K562 (cell line): ENCODE measurements around the gene LRRIQ4. TPM values are rescaled to one million over a fixed set of nuclear protein-coding genes. Genes with fewer than 3 reads are reported as not detected.

Experiments used
- E2F3 ChIP-seq: fragments of 250-450 bp; sonication (Bioruptor Pico); IDR thresholded peaks from 2 replicates; pipeline ENCODE4 v1.4.0; 2020; ENCODE audit warnings: mild to moderate bottlenecking
- HDAC2 ChIP-seq: fragments of 450-650 bp; IDR thresholded peaks from 2 replicates; pipeline ENCODE4 v1.6.1; 2016; ENCODE audit warnings: mild to moderate bottlenecking
- NFATC3 ChIP-seq: fragments of 450-650 bp; IDR thresholded peaks from 2 replicates; pipeline ENCODE4 v1.6.1; 2017; ENCODE audit warnings: mild to moderate bottlenecking
- NR2C1 ChIP-seq, 2 experiments: fragments of 450-650 bp; IDR thresholded peaks; 2 replicates each; pipeline ENCODE4 v1.6.1; 2017; ENCODE audit warnings: mild to moderate bottlenecking in 2 of 2, antibody characterized with exemption in 1 of 2, inconsistent platforms in 1 of 2, missing compliant biosample characterization in 1 of 2, missing genetic modification characterization in 1 of 2
- POLR2AphosphoS5 ChIP-seq: IDR thresholded peaks from 2 replicates; pipeline ENCODE4 v1.6.1; 2011; ENCODE audit warnings: mild to moderate bottlenecking, low read depth, low read length, moderate library complexity; ENCODE audit not compliant: control insufficient read depth, insufficient read depth
- RBM17 ChIP-seq: fragments of 200-400 bp; formaldehyde crosslinking; IDR thresholded peaks from 2 replicates; pipeline ENCODE4 v1.6.1; 2017; ENCODE audit warnings: low read depth, mild to moderate bottlenecking, low read length, borderline replicate concordance
- SMAD1 ChIP-seq: fragments of 150-350 bp; IDR thresholded peaks from 2 replicates; pipeline ENCODE4 v1.6.1; 2014; ENCODE audit warnings: low read length, low read depth; ENCODE audit not compliant: partially characterized antibody
- SMARCA4 ChIP-seq: fragments of 450-650 bp; IDR thresholded peaks from 2 replicates; pipeline ENCODE4 v1.6.1; 2016
- ZFP36 ChIP-seq: fragments of 150-350 bp; IDR thresholded peaks from 2 replicates; pipeline ENCODE4 v1.6.1; 2018; ENCODE audit warnings: low read length, low read depth; ENCODE audit not compliant: partially characterized antibody
- ZNF232 ChIP-seq: sonication (generic); formaldehyde crosslinking; IDR thresholded peaks from 2 replicates; pipeline ENCODE4 v1.8.0; 2022; ENCODE audit warnings: mild to moderate bottlenecking, missing genetic modification reagents
- polyA plus RNA-seq, 8 experiments: library from polyadenylated mRNA; depleted of rRNA in 4 of 8; stranded (reverse) in 5 of 8; unstranded in 3 of 8; fragments of >200 nt; fragmentation: Nextera tagmentation in 2 of 8; fragmentation: Illumina TruSeq in 1 of 8; extraction: Ambion mirVana in 2 of 8; extraction: Trizol in 1 of 8; gene quantifications; 2 replicates each; pipeline versions ENCODE4 v1.2.1 to v1.2.3, GENCODE V29; 2011 to 2014; ENCODE audit warnings: inconsistent platforms in 1 of 8, missing spikeins in 1 of 8
- total RNA-seq, 7 experiments: library from RNA; depleted of rRNA in 6 of 7; stranded (reverse); fragments of >200 nt in 6 of 7; fragmentation: Illumina TruSeq in 2 of 7; extraction: Trizol in 2 of 7; gene quantifications; 2 replicates each; pipeline versions ENCODE4 v1.2.1 to v1.2.3, GENCODE V29; 2011 to 2021; ENCODE audit warnings: low replicate concordance in 1 of 7
- TF ChIP-seq, protein P1 (sequence below), 3 experiments: fragments of 200-800 bp in 1 of 3; fragments of 250-450 bp in 1 of 3; fragments of 450-650 bp in 1 of 3; sonication (Bioruptor Pico) in 1 of 3; sonication (Bioruptor generic) in 1 of 3; formaldehyde crosslinking in 1 of 3; IDR thresholded peaks; 2 replicates each; pipeline versions ENCODE4 v1.6.1 to v1.8.0; 2016 to 2022; ENCODE audit warnings: mild to moderate bottlenecking in 2 of 3, missing genetic modification characterization in 2 of 3, missing compliant biosample characterization in 1 of 3, moderate library complexity in 1 of 3
- TF ChIP-seq, protein P2 (sequence below): fragments of 250-450 bp; sonication (Bioruptor Pico); IDR thresholded peaks from 2 replicates; pipeline ENCODE4 v1.4.0; 2020
- TF ChIP-seq, protein P3 (sequence below): fragments of 250-450 bp; sonication (Bioruptor Pico); IDR thresholded peaks from 2 replicates; pipeline ENCODE4 v1.4.0; 2020; ENCODE audit warnings: mild to moderate bottlenecking, moderate library complexity
- TF ChIP-seq, protein P4 (sequence below), 2 experiments: fragments of 450-650 bp; IDR thresholded peaks; 2 replicates each; pipeline ENCODE4 v1.6.1; 2018; ENCODE audit warnings: mild to moderate bottlenecking in 2 of 2, low read depth in 1 of 2; ENCODE audit not compliant: partially characterized antibody in 2 of 2

LRRIQ4 gene
- total and polyA plus RNA-seq, 9 of the 15 experiments (the other 6 are each of a cell fraction or from before 2014, with no cell fraction given), result not detected

DNA sequence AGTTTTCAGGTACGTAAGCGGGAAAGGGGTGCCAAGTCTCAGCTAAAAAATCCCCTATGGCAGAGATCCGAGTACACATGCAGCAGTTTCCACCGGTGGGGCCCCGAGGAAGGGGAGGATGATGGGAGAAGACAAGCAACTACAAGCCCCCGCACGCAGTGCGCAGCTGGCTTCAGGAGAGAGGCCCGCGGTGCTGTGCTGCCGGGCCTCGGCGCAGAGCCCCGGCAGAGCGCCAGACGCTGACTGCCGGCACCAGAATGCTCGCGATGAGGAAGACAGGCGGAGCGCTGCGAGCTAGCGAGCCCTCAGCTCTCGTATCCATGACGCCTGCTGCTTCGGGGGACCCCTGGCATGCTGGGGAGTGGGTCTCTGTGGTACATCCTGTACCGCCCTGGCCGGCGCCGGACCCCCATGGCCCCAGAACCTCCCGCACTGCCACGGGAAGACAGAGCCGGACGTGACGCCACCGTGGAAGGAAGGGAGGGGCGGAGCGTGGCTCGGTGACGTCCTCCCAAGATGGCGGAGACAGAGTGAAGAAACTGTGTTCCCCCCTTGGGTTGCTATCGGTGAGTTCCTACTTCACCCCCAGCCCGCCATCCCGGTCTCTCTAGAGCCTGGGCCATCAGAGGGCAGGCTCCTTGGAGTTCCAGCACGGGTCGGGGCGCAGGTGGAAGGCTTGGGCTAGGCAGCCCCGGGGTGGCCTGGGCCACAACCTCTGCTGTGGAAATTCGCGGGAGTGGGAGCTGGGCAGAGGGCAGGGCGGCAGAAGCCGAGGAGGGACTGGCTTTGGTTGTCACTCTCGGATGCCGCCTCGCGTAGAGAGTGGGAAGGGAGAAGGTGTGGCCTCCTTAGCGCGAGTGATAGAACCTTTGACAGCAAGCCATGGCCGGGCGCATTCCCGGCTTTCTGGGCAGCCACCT lies 39.5 kb upstream of the LRRIQ4 start, which contains the start of gene MYNN (continued):
- TF ChIP-seq, protein P1, sequence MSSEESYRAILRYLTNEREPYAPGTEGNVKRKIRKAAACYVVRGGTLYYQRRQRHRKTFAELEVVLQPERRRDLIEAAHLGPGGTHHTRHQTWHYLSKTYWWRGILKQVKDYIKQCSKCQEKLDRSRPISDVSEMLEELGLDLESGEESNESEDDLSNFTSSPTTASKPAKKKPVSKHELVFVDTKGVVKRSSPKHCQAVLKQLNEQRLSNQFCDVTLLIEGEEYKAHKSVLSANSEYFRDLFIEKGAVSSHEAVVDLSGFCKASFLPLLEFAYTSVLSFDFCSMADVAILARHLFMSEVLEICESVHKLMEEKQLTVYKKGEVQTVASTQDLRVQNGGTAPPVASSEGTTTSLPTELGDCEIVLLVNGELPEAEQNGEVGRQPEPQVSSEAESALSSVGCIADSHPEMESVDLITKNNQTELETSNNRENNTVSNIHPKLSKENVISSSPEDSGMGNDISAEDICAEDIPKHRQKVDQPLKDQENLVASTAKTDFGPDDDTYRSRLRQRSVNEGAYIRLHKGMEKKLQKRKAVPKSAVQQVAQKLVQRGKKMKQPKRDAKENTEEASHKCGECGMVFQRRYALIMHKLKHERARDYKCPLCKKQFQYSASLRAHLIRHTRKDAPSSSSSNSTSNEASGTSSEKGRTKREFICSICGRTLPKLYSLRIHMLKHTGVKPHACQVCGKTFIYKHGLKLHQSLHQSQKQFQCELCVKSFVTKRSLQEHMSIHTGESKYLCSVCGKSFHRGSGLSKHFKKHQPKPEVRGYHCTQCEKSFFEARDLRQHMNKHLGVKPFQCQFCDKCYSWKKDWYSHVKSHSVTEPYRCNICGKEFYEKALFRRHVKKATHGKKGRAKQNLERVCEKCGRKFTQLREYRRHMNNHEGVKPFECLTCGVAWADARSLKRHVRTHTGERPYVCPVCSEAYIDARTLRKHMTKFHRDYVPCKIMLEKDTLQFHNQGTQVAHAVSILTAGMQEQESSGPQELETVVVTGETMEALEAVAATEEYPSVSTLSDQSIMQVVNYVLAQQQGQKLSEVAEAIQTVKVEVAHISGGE (CRISPR knock-in tag; IDR thresholded peaks at IDR 0.05), result peak in 1 of 3 experiments; percentile 78; a peak in 2 of 6 replicates
- peak; percentile 39; the same call in 1 of the 2 replicates for TF ChIP-seq HDAC2
- TF ChIP-seq, protein P2, sequence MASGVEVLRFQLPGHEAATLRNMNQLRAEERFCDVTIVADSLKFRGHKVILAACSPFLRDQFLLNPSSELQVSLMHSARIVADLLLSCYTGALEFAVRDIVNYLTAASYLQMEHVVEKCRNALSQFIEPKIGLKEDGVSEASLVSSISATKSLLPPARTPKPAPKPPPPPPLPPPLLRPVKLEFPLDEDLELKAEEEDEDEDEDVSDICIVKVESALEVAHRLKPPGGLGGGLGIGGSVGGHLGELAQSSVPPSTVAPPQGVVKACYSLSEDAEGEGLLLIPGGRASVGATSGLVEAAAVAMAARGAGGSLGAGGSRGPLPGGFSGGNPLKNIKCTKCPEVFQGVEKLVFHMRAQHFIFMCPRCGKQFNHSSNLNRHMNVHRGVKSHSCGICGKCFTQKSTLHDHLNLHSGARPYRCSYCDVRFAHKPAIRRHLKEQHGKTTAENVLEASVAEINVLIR (CRISPR knock-in tag), result peak; percentile 82
- TF ChIP-seq, protein P3, sequence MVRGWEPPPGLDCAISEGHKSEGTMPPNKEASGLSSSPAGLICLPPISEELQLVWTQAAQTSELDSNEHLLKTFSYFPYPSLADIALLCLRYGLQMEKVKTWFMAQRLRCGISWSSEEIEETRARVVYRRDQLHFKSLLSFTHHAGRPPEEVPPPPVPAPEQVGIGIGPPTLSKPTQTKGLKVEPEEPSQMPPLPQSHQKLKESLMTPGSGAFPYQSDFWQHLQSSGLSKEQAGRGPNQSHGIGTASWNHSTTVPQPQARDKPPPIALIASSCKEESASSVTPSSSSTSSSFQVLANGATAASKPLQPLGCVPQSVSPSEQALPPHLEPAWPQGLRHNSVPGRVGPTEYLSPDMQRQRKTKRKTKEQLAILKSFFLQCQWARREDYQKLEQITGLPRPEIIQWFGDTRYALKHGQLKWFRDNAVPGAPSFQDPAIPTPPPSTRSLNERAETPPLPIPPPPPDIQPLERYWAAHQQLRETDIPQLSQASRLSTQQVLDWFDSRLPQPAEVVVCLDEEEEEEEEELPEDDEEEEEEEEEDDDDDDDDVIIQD (CRISPR knock-in tag), result no peak
- TF ChIP-seq ZFP36, result no peak
- TF ChIP-seq ZNF232 (CRISPR knock-in tag), result 0 out of 2 replicates have a peak, but pooled peaks have one; percentile 76
- TF ChIP-seq E2F3, result peak; percentile 63; the same call in 1 of the 2 replicates
- TF ChIP-seq NFATC3, result no peak
- TF ChIP-seq RBM17, result no peak
- TF ChIP-seq SMARCA4, result peak; percentile 12; the same call in 1 of the 2 replicates
- peak; percentile 87 for TF ChIP-seq POLR2AphosphoS5
- TF ChIP-seq SMAD1, result peak; percentile 70
- TF ChIP-seq NR2C1 (IDR thresholded peaks at IDR 0.05), result no peak
- TF ChIP-seq NR2C1 (tag; IDR thresholded peaks at IDR 0.05), result no peak
- TF ChIP-seq, protein P4, sequence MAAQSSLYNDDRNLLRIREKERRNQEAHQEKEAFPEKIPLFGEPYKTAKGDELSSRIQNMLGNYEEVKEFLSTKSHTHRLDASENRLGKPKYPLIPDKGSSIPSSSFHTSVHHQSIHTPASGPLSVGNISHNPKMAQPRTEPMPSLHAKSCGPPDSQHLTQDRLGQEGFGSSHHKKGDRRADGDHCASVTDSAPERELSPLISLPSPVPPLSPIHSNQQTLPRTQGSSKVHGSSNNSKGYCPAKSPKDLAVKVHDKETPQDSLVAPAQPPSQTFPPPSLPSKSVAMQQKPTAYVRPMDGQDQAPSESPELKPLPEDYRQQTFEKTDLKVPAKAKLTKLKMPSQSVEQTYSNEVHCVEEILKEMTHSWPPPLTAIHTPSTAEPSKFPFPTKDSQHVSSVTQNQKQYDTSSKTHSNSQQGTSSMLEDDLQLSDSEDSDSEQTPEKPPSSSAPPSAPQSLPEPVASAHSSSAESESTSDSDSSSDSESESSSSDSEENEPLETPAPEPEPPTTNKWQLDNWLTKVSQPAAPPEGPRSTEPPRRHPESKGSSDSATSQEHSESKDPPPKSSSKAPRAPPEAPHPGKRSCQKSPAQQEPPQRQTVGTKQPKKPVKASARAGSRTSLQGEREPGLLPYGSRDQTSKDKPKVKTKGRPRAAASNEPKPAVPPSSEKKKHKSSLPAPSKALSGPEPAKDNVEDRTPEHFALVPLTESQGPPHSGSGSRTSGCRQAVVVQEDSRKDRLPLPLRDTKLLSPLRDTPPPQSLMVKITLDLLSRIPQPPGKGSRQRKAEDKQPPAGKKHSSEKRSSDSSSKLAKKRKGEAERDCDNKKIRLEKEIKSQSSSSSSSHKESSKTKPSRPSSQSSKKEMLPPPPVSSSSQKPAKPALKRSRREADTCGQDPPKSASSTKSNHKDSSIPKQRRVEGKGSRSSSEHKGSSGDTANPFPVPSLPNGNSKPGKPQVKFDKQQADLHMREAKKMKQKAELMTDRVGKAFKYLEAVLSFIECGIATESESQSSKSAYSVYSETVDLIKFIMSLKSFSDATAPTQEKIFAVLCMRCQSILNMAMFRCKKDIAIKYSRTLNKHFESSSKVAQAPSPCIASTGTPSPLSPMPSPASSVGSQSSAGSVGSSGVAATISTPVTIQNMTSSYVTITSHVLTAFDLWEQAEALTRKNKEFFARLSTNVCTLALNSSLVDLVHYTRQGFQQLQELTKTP (IDR thresholded peaks at IDR 0.05; ENCODE audit: low read depth in 1 of 2, partially characterized antibody in 2 of 2), result no peak
